Neural crest cell (in vitro differentiated cells): ENCODE data around the gene P2RX3. TPM values are rescaled to one million over a fixed set of nuclear protein-coding genes. Genes with fewer than 3 reads are reported as not detected.

Source experiments
- DNase-seq: peaks from one replicate; pipeline ENCODE4 v3.0.0; 2021; ENCODE audit warnings: low read depth, mixed read lengths, low spot score
- H3K27ac Mint-ChIP-seq: one replicate; pipeline ENCODE4 v1.8.0; 2021; ENCODE audit warnings: mild to moderate bottlenecking, mixed read lengths; ENCODE audit not compliant: unreplicated experiment
- H3K27me3 Mint-ChIP-seq: 2 replicates; pipeline ENCODE4 v1.8.0; 2021; ENCODE audit warnings: low read depth, mild to moderate bottlenecking, mixed read lengths
- H3K36me3 Mint-ChIP-seq: 2 replicates; pipeline ENCODE4 v1.8.0; 2021; ENCODE audit warnings: low read depth, mild to moderate bottlenecking, mixed read lengths
- H3K4me1 Mint-ChIP-seq: 2 replicates; pipeline ENCODE4 v1.8.0; 2021; ENCODE audit warnings: mixed read lengths
- H3K4me3 Mint-ChIP-seq: one replicate; pipeline ENCODE4 v1.8.0; 2021; ENCODE audit warnings: mild to moderate bottlenecking, mixed read lengths
- H3K9me3 Mint-ChIP-seq: 2 replicates; pipeline ENCODE4 v1.8.0; 2021; ENCODE audit warnings: mixed read lengths
- total RNA-seq: library from RNA; stranded (reverse); gene quantifications from 2 replicates; pipeline ENCODE4 v1.2.1, GENCODE V29; 2021
- TF ChIP-seq, protein P1 (sequence below): fragments of 200-600 bp; sonication (generic); conservative IDR thresholded peaks from 2 replicates; pipeline ENCODE4 v1.5.0; 2021; ENCODE audit warnings: antibody characterized with exemption, mild to moderate bottlenecking

The P2RX3 gene
- total RNA-seq, 1 donor from 2014 or later: 14.3 TPM

DNA sequence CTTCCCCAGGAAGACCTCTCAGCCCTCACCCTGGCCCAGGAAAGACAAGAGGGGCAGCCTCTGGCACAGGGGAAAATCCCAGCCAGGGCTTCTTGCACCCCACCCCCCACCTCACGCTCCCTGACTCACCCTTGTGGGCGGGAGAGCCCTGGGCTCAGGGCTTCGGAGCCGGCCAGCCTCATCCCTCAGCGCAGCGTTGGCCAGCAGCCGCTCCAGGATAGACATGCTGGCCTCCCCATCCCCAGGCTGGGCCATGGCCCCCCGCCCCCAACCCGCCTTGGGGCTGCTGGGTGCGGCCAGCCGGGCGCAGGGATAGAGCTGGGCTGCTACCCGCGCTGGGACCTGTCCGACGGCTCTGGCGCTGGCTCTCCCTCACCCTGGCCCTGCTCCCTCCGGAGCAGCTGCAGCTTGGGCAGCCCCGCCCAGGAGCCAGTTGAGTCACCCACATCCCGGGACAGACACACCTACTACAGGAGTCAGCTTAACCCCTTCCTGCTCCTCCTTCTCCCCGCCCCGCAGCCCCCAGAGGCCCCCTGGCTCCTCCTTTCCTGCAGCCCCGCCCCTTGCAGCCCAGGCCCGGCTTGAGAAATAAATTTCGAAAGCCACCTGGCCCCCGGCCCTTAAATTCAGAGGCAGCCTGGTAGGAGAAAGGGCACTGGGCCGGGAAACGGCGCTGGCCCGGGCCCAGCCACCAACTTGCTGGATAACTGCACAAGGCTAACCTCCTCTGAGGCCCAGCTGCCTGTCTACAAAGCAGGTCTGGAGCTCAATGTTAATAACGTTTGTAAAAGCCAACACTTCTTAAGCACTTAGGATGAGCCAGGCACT is 26.8 kb upstream of the P2RX3 start:
- Mint-ChIP-seq H3K4me1 (peaks cover 12% of the 10 kb centered on the region), H3K36me3 (peaks cover 23% of the 10 kb centered on the region), H3K4me3 (no peak overlapping the region), H3K9me3 (no peaks in the 10 kb centered on the region), H3K27me3 (no peaks in the 10 kb centered on the region), H3K27ac (no peak overlapping the region)
- TF ChIP-seq, protein P1, sequence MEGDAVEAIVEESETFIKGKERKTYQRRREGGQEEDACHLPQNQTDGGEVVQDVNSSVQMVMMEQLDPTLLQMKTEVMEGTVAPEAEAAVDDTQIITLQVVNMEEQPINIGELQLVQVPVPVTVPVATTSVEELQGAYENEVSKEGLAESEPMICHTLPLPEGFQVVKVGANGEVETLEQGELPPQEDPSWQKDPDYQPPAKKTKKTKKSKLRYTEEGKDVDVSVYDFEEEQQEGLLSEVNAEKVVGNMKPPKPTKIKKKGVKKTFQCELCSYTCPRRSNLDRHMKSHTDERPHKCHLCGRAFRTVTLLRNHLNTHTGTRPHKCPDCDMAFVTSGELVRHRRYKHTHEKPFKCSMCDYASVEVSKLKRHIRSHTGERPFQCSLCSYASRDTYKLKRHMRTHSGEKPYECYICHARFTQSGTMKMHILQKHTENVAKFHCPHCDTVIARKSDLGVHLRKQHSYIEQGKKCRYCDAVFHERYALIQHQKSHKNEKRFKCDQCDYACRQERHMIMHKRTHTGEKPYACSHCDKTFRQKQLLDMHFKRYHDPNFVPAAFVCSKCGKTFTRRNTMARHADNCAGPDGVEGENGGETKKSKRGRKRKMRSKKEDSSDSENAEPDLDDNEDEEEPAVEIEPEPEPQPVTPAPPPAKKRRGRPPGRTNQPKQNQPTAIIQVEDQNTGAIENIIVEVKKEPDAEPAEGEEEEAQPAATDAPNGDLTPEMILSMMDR: no peak
- no peak for DNase-seq

GRCh38 chr11:57312511-57313021 is 25.6 kb upstream of the P2RX3 start:
- Mint-ChIP-seq H3K4me1 (peaks cover 12% of the 10 kb centered on the region), H3K4me3 (no peak overlapping the region), H3K27ac (no peak overlapping the region)

DNA sequence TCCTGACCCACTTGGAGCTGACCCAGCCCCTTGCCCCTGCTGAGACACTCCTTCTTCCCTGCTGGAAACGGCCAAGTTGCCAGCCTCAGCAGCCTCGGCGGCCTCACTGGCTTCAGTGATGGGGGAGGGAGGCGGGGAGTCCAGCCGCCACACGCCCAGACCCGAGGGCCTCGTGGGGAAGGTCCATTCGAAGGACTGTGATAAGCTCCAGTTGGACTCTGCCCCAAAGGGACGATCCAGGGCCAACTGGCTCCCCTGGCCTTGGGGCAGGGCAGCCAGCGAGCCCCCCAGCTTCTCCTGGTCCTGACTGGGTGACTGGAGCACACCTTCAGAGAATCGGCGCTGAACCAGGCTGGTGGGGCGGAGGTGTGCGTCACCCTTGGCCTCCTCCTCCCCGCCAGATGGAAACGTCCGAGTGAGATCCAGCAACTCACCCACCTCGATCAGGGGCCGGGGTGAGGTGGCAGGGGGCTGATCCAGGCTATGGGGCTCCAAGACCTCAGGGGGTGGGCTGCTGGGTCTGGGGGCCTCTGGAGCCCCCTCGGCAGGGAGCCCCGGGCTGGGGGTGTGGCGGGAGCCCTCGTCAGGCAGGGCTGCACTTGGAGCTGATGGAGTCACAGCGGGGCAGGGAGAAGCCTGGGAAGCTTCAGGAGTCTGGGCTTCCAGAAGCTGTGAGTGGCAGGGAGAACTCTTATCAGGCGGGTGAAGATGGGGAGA is 24.9 kb upstream of the P2RX3 start:
- TF ChIP-seq, protein P1: no peak
- DNase-seq: no peak
- H3K27me3 Mint-ChIP-seq: no peaks in the 10 kb centered on the region
- peaks cover 23% of the 10 kb centered on the region for H3K36me3 Mint-ChIP-seq
- no peaks in the 10 kb centered on the region for H3K9me3 Mint-ChIP-seq
- H3K4me3 Mint-ChIP-seq: no peak overlapping the region
- peaks cover 16% of the 10 kb centered on the region for H3K4me1 Mint-ChIP-seq
- no peak overlapping the region for H3K27ac Mint-ChIP-seq

More at GRCh38 chr11:57312511-57313021, 25.6 kb upstream of the P2RX3 start:
- peaks cover 21% of the 10 kb centered on the region for H3K36me3 Mint-ChIP-seq
- TF ChIP-seq, protein P1: no peak
- no peaks in the 10 kb centered on the region for H3K9me3 Mint-ChIP-seq
- DNase-seq: no peak
- no peaks in the 10 kb centered on the region for H3K27me3 Mint-ChIP-seq

- TF ChIP-seq, protein P1: no peak
- DNase-seq: no peak
- peaks cover 23% of the 10 kb centered on the region for H3K36me3 Mint-ChIP-seq
- H3K4me1 Mint-ChIP-seq: peaks cover 17% of the 10 kb centered on the region
- H3K9me3 Mint-ChIP-seq: no peaks in the 10 kb centered on the region
- no peak overlapping the region for H3K4me3 Mint-ChIP-seq
- H3K27ac Mint-ChIP-seq: no peak overlapping the region
- no peaks in the 10 kb centered on the region for H3K27me3 Mint-ChIP-seq
Observed at GRCh38 chr11:57313788-57314135, 24.4 kb upstream of the P2RX3 start.

GRCh38 chr11:57314221-57314973 is 23.8 kb upstream of the P2RX3 start:
- H3K4me3 Mint-ChIP-seq: no peak overlapping the region
- TF ChIP-seq, protein P1: no peak
- peaks cover 20% of the 10 kb centered on the region for H3K4me1 Mint-ChIP-seq
- no peak overlapping the region for H3K27ac Mint-ChIP-seq
- H3K27me3 Mint-ChIP-seq: no peaks in the 10 kb centered on the region
- H3K9me3 Mint-ChIP-seq: no peaks in the 10 kb centered on the region
- DNase-seq: no peak
- H3K36me3 Mint-ChIP-seq: peaks cover 20% of the 10 kb centered on the region
